ENCODE results near the gene GALNT12. TPM values are rescaled to one million over a fixed set of nuclear protein-coding genes. Genes with fewer than 3 reads are reported as not detected.

The GALNT12 gene
- total RNA-seq, 1 donor = 10.1 TPM

- no peak overlapping the region for H2AFZ ChIP-seq (ENCODE audit: low read length)
- H3K36me3 ChIP-seq (ENCODE audit: insufficient read depth, low read length) = no peaks in the 10 kb centered on the region
- no peaks in the 10 kb centered on the region for H4K20me1 ChIP-seq (ENCODE audit: insufficient read depth, low read length)
- H3K4me1 ChIP-seq (ENCODE audit: insufficient read depth, low read length) = peaks cover 41% of the 10 kb centered on the region
- no peaks in the 10 kb centered on the region for H3K79me2 ChIP-seq (ENCODE audit: insufficient read depth, low read length)
- no peak overlapping the region for H3K4me3 ChIP-seq (ENCODE audit: insufficient read depth, low read length)
- no peak for TF ChIP-seq CTCF (IDR thresholded peaks at IDR 0.05; ENCODE audit: extremely low read depth, low read depth, low read length)
- peaks cover 2% of the 10 kb centered on the region for H3K9me3 ChIP-seq (ENCODE audit: low read depth, low read length)
- H3K27me3 ChIP-seq (ENCODE audit: insufficient read depth, low read length) = peaks cover 16% of the 10 kb centered on the region
- H3K4me2 ChIP-seq (ENCODE audit: insufficient read depth, low read length) = no peak overlapping the region
- no peak for DNase-seq (ENCODE audit: insufficient read length, low spot score, missing footprints)
- no peak overlapping the region for H3K27ac ChIP-seq (ENCODE audit: low read depth, low read length)
Observed at GRCh38 chr9:98865284-98865875, 57.9 kb downstream of the GALNT12 start.

- no peak overlapping the region for H3K27ac ChIP-seq (ENCODE audit: low read depth, low read length)
- H3K4me2 ChIP-seq (ENCODE audit: insufficient read depth, low read length) = no peak overlapping the region
- H3K4me3 ChIP-seq (ENCODE audit: insufficient read depth, low read length) = no peak overlapping the region
- H3K79me2 ChIP-seq (ENCODE audit: insufficient read depth, low read length) = no peaks in the 10 kb centered on the region
- no peak for TF ChIP-seq CTCF (IDR thresholded peaks at IDR 0.05; ENCODE audit: extremely low read depth, low read depth, low read length)
- H3K9me3 ChIP-seq (ENCODE audit: low read depth, low read length) = peaks cover 2% of the 10 kb centered on the region
- H3K4me1 ChIP-seq (ENCODE audit: insufficient read depth, low read length) = peaks cover 36% of the 10 kb centered on the region
- no peaks in the 10 kb centered on the region for H3K36me3 ChIP-seq (ENCODE audit: insufficient read depth, low read length)
- no peaks in the 10 kb centered on the region for H4K20me1 ChIP-seq (ENCODE audit: insufficient read depth, low read length)
- H2AFZ ChIP-seq (ENCODE audit: low read length) = no peak overlapping the region
- DNase-seq (ENCODE audit: insufficient read length, low spot score, missing footprints) = no peak
- peaks cover 25% of the 10 kb centered on the region for H3K27me3 ChIP-seq (ENCODE audit: insufficient read depth, low read length)
Observed at GRCh38 chr9:98866435-98867102, 59.1 kb downstream of the GALNT12 start.

- Histone ChIP-seq H3K9me3 (ENCODE audit: low read depth, low read length) (peaks cover 2% of the 10 kb centered on the region), H4K20me1 (ENCODE audit: insufficient read depth, low read length) (no peaks in the 10 kb centered on the region), H3K27me3 (ENCODE audit: insufficient read depth, low read length) (peaks cover 29% of the 10 kb centered on the region), H3K4me1 (ENCODE audit: insufficient read depth, low read length) (peaks cover 31% of the 10 kb centered on the region), H3K4me3 (ENCODE audit: insufficient read depth, low read length) (no peak overlapping the region), H3K4me2 (ENCODE audit: insufficient read depth, low read length) (no peak overlapping the region), H3K79me2 (ENCODE audit: insufficient read depth, low read length) (no peaks in the 10 kb centered on the region), H3K36me3 (ENCODE audit: insufficient read depth, low read length) (no peaks in the 10 kb centered on the region), H2AFZ (ENCODE audit: low read length) (no peak overlapping the region), H3K27ac (ENCODE audit: low read depth, low read length) (no peak overlapping the region)
- no peak for DNase-seq (ENCODE audit: insufficient read length, low spot score, missing footprints)
- TF ChIP-seq CTCF (IDR thresholded peaks at IDR 0.05; ENCODE audit: extremely low read depth, low read depth, low read length) = no peak
Observed at GRCh38 chr9:98867103-98867428, 59.6 kb downstream of the GALNT12 start.

DNA sequence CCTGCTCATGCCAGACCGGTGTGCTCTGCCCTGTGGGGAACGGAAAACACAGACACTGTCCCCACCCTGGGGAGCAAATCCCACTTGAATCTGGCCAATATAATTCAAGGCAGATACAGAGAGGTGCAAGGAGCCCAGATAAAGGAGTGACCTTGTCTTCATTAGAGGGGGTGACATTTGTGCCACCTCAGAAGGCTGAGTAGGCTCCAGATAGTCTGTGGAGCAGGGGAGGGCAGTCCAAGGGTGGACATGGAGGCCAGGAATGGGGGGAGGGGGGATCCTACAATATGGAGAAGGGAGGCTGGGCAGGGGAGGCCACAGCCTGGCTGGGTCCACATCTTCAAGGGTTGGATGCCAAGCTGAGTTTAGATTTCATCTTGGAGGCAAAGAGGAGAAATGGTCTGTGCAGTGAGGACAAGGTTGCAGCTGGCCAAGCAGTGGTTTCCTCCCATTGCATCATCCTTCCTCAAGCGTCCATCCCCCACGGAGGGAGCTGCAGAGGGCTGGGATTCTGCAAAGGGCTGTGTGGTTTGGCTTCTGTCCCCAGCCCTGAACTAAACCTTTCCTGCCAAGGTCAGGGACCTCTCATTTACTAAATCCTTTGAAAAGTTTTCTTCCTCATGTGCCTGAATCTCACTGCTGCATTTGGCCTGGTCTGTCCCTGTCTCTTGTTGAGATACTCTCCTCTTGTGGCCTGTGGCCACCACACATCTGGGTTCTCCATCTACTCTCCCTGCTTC lies 60.1 kb downstream of the GALNT12 start:
- no peak for TF ChIP-seq CTCF (IDR thresholded peaks at IDR 0.05; ENCODE audit: extremely low read depth, low read depth, low read length)
- H3K4me1 ChIP-seq (ENCODE audit: insufficient read depth, low read length) = peaks cover 26% of the 10 kb centered on the region
- peak overlapping the region; percentile 10 for H3K27ac ChIP-seq (ENCODE audit: low read depth, low read length)
- no peak overlapping the region for H3K4me3 ChIP-seq (ENCODE audit: insufficient read depth, low read length)
- H3K79me2 ChIP-seq (ENCODE audit: insufficient read depth, low read length) = no peaks in the 10 kb centered on the region
- no peak overlapping the region for H2AFZ ChIP-seq (ENCODE audit: low read length)
- H3K36me3 ChIP-seq (ENCODE audit: insufficient read depth, low read length) = no peaks in the 10 kb centered on the region
- no peak for DNase-seq (ENCODE audit: insufficient read length, low spot score, missing footprints)
- peaks cover 30% of the 10 kb centered on the region for H3K27me3 ChIP-seq (ENCODE audit: insufficient read depth, low read length)
- peak overlapping the region; percentile 45 for H3K4me2 ChIP-seq (ENCODE audit: insufficient read depth, low read length)
- H3K9me3 ChIP-seq (ENCODE audit: low read depth, low read length) = peaks cover 2% of the 10 kb centered on the region
- H4K20me1 ChIP-seq (ENCODE audit: insufficient read depth, low read length) = no peaks in the 10 kb centered on the region

Data from osteoblast (primary cell).